Kidney (tissue), 14 donors: ENCODE data around the gene PCNX1. TPM values are rescaled to one million over a fixed set of nuclear protein-coding genes. Genes with fewer than 3 reads are reported as not detected.

ENCODE experiments used
- DNase-seq, 5 donors: peaks; one replicate each; pipeline ENCODE4 v3.0.0-alpha.2; 2013 to 2020
- FAIRE-seq: peaks from 2 replicates; lab custom pipeline; 2012; peaks lifted over from hg19 to GRCh38; lab: Jason Lieb, UNC
- H3K27ac ChIP-seq, 2 donors: one replicate each; pipeline ENCODE4 v1.7.0; 2013; ENCODE audit warnings: low read depth in 2 of 2, low read length in 2 of 2, inconsistent platforms in 1 of 2
- H3K27me3 ChIP-seq: one replicate; pipeline ENCODE4 v1.7.1; 2013; ENCODE audit warnings: low read length, inconsistent platforms; ENCODE audit not compliant: control insufficient read depth, insufficient read depth
- H3K36me3 ChIP-seq, 3 donors: one replicate each; pipeline versions ENCODE4 v1.7.0 to v1.7.1; 2013; ENCODE audit warnings: low read length in 3 of 3, control low read depth in 1 of 3, inconsistent platforms in 1 of 3; ENCODE audit not compliant: insufficient read depth in 3 of 3, control insufficient read depth in 2 of 3
- H3K4me1 ChIP-seq, 3 donors: one replicate each; pipeline versions ENCODE4 v1.7.0 to v1.7.1; 2013; ENCODE audit warnings: low read length in 3 of 3, inconsistent platforms in 1 of 3, low read depth in 1 of 3; ENCODE audit not compliant: control insufficient read depth in 2 of 3, insufficient read depth in 2 of 3
- H3K4me3 ChIP-seq, 3 donors: one replicate each; pipeline versions ENCODE4 v1.7.0 to v1.8.1; 2013; ENCODE audit warnings: low read length in 3 of 3, control low read depth in 1 of 3, inconsistent platforms in 1 of 3
- H3K9ac ChIP-seq, 3 donors: one replicate each; pipeline versions ENCODE4 v1.7.0 to v1.7.1; 2013; ENCODE audit warnings: low read length in 3 of 3, control low read depth in 1 of 3, inconsistent platforms in 1 of 3
- H3K9me3 ChIP-seq, 3 donors: one replicate each; pipeline versions ENCODE4 v1.7.0 to v1.7.1; 2013; ENCODE audit warnings: low read length in 3 of 3, control low read depth in 1 of 3, inconsistent platforms in 1 of 3; ENCODE audit not compliant: control insufficient read depth in 2 of 3, insufficient read depth in 1 of 3
- intact Hi-C: fragments of 100-400 bp; cut with DNase I; formaldehyde crosslinking; loops from one replicate; pipeline ENCODE4 v1.11.1; 2022
- polyA plus RNA-seq: library from polyadenylated mRNA; stranded (reverse); fragments of 350-450 nt; fragmentation: Illumina TruSeq; extraction: RNeasy Lipid Tissue Mini Kit (QIAGEN cat#74804); gene quantifications from one replicate; pipeline ENCODE4 v1.2.3, GENCODE V29; 2014; ENCODE audit warnings: low read depth, low replicate concordance; ENCODE audit not compliant: insufficient read depth
- total RNA-seq: library from RNA; stranded (reverse); fragmentation: NEBNext Ultra II Directional; extraction: Animal tissue kit (Norgen Biotek cat#: 25700); gene quantifications from one replicate; pipeline ENCODE4 v1.2.1, GENCODE V29; 2021
- TF ChIP-seq, protein P1 (sequence below): IDR thresholded peaks from 3 replicates; pipeline ENCODE4 v1.5.1; 2012; ENCODE audit warnings: mild to moderate bottlenecking, moderate library complexity, borderline replicate concordance; ENCODE audit not compliant: insufficient read depth; ENCODE audit errors: extremely low read depth
- donor health status: control.
- donor health status: control.
- donor health status: control.
- donor health status: control.
- donor health status: control.
- donor health status: DM: yes; HTN: yes; CAD: no.
- donor health status: Normal renal cell carcinoma (clear cell type).

PCNX1 gene
- total and polyA plus RNA-seq, 2 donors from 2014 or later, result 16.2 to 55.2 TPM

- no peak overlapping the region for H3K4me3 ChIP-seq
- no peaks in the 10 kb centered on the region for H3K27me3 ChIP-seq
- no peaks in the 10 kb centered on the region for H3K9me3 ChIP-seq
- H3K9ac ChIP-seq, result no peak overlapping the region
- no peaks in the 10 kb centered on the region for H3K4me1 ChIP-seq
- TF ChIP-seq, protein P1, sequence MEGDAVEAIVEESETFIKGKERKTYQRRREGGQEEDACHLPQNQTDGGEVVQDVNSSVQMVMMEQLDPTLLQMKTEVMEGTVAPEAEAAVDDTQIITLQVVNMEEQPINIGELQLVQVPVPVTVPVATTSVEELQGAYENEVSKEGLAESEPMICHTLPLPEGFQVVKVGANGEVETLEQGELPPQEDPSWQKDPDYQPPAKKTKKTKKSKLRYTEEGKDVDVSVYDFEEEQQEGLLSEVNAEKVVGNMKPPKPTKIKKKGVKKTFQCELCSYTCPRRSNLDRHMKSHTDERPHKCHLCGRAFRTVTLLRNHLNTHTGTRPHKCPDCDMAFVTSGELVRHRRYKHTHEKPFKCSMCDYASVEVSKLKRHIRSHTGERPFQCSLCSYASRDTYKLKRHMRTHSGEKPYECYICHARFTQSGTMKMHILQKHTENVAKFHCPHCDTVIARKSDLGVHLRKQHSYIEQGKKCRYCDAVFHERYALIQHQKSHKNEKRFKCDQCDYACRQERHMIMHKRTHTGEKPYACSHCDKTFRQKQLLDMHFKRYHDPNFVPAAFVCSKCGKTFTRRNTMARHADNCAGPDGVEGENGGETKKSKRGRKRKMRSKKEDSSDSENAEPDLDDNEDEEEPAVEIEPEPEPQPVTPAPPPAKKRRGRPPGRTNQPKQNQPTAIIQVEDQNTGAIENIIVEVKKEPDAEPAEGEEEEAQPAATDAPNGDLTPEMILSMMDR, result no peak
- DNase-seq (no peak), FAIRE-seq (no peak)
- no peak overlapping the region for H3K27ac ChIP-seq
- H3K36me3 ChIP-seq, result peaks cover 2 to 9% (median 6%) of the 10 kb centered on the region in 3 donors
- intact Hi-C loops, result no loop called here
Observed at GRCh38 chr14:71049435-71050133, 142.3 kb downstream of the PCNX1 start.

GRCh38 chr14:71050227-71050823, 143.1 kb downstream of the PCNX1 start:
- no peak for DNase-seq
- peaks cover 2 to 9% (median 6%) of the 10 kb centered on the region in 3 donors for H3K36me3 ChIP-seq

DNA sequence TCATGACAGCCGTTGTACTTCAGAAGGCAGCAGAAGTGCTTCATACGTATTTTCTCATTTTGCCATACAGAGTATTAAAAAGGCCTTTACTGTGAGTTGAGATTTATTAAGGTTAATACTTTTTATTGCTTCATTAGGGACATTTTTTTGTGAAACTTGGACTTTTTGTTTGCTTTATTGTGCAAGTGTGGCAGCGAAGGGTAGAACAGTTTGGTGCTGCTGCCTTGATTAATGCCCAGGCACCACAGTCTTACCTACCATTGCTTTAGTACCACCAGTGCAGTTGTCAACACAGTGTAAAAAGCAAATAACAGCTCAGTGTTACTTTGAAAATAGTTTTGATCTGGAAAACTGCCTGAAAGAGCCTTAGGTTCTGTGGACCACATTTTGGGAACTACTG, 147.4 kb downstream of the PCNX1 start:
- no peak overlapping the region for H3K27ac ChIP-seq
- no peak overlapping the region for H3K9ac ChIP-seq
- H3K4me3 ChIP-seq, result no peak overlapping the region
- FAIRE-seq, result no peak
- TF ChIP-seq, protein P1, result no peak
- no peaks in the 10 kb centered on the region for H3K9me3 ChIP-seq
- intact Hi-C loops, result no loop called here
- H3K4me1 ChIP-seq, result no peaks in the 10 kb centered on the region
- H3K27me3 ChIP-seq, result no peaks in the 10 kb centered on the region
- peaks cover 1 to 24% (median 7%) of the 10 kb centered on the region in 3 donors for H3K36me3 ChIP-seq
- DNase-seq, result peak in 1 of 5 donors; percentile 31

More at GRCh38 chr14:71050227-71050823, 143.1 kb downstream of the PCNX1 start:
- no peak overlapping the region for H3K4me3 ChIP-seq
- H3K27ac ChIP-seq, result no peak overlapping the region
- intact Hi-C loops, result no loop called here
- no peaks in the 10 kb centered on the region for H3K9me3 ChIP-seq
- FAIRE-seq, result no peak
- H3K9ac ChIP-seq, result no peak overlapping the region
- H3K27me3 ChIP-seq, result no peaks in the 10 kb centered on the region
- TF ChIP-seq, protein P1, result peak; percentile 36
- H3K4me1 ChIP-seq, result no peaks in the 10 kb centered on the region
